Medulla oblongata (tissue), 1 donor: Measurements from ENCODE around the gene CLSTN2.

Experiments
- DNase-seq: peaks from one replicate; pipeline ENCODE4 v3.0.0-alpha.2; 2015; ENCODE audit errors: extremely low spot score

CLSTN2 gene

DNA sequence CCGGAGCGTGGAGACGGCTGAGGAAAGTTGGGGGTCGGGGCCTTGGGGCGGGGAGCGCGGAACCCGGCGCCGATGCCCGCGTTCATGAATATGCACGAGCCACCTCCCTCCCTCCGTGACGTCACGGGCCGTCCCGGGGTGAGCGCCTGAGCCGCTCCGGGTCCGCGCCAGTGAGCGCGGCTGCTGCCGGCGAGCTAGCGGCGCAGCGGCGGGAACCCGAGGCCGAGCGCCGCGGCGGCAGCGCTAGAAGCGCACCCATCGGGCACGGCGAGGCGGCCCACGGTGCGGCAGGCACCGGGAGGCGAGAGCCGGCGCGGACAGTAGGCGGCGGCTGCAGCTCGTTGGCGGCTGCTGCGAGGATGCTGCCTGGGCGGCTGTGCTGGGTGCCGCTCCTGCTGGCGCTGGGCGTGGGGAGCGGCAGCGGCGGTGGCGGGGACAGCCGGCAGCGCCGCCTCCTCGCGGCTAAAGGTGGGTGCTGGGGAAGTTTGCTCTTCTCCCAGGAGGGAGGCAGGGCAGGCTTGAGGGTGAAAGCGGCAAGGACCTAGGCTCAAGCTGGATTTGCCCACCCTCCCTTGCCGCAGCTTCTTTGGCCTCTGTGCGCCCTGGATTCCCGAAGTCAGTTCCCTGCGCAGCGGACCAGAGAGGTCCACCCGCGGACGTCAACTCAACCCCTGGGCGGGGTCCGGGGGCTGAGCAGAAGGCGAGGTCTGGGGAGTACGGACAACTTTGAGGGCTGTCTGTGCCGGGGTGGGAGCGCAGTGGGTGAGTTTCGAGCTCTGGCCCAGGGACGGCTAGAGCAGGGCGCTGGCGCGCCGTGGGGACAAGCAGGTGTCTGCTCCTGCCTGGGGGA lies at the start of gene CLSTN2:
Gene CLSTN2 (plus strand): TSS at position 170 of the 850 bp plus-strand sequence.
- DNase-seq: peak; percentile 82

DNA sequence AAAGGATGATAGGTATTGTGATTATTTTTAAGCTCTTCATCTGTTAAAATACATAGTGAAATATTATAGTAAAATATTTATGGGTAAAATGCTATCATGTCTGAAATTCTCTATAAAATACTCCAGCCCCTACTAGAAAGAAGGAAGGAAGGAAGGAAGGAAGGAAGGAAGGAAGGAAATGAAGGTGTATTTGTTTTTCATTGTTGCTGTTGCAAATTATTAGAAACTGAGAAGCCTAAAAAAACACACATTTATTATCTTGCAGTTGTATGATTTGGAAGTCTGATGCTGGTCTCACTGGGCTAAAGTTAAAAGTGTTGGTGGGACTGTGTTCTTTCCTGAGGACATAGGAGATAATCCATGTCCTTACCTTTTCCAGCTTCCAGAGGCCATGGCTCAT lies 47.6 kb upstream of the CLSTN2 start:
- no peak for DNase-seq

DNA sequence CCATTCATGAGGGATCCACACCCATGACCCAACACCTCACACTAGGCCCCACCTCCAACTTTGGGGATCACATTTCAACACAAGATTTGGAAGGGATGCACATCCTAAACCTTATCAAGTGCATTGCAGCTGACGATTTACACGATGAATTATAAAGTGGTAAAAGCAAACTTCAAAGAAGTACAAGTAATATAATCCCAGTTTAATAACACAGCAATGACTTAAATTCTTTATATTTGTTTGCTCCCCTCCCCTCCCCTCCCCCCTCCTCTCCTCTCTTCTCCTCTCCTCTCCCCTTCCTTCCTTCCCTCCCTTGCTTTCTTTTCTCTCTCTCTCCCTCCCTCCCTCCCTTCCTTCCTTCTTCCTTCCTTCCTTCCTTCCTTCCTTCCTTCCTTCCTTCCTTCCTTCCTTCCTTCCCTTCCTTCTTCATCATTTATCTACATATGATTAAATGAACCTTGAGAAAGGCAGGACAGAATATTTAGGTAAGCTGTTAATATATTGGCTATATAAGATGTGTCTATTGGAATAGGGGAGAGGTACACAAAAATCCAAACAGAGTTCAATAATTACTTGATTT lies 46.3 kb upstream of the CLSTN2 start:
- no peak for DNase-seq

DNA sequence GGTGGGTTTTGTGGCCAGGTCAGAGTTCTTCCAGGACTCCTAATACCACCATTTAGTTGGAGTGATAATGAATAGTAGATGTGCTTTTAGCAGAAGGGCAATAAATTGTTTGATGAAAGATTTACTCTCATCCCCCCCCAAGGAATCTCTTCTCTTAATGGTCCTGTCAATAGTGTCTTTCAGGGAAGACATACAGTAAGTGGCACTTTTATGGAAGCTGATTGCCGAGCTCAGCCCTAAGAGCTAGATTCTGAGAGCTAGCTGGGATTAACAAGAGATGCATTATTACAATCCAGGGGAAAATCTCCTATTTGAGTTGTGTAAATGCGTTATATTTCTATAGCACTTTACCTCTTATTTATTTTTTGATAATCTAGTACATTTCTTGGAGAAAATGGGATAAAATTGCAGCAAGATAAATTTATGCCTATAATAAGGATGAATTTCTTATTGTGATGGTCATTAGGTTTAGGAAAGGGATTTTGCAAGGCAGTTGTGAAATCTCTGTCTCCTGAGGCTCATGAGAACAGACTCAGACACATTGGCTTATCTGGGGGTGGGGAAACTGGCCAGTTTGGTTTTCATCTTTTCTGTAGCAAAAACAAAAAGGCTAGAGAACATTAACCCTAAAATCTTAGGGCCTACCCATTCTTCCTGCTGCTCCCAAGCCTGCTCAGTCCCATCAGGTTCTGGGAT lies 41.6 kb upstream of the CLSTN2 start:
- no peak for DNase-seq

DNA sequence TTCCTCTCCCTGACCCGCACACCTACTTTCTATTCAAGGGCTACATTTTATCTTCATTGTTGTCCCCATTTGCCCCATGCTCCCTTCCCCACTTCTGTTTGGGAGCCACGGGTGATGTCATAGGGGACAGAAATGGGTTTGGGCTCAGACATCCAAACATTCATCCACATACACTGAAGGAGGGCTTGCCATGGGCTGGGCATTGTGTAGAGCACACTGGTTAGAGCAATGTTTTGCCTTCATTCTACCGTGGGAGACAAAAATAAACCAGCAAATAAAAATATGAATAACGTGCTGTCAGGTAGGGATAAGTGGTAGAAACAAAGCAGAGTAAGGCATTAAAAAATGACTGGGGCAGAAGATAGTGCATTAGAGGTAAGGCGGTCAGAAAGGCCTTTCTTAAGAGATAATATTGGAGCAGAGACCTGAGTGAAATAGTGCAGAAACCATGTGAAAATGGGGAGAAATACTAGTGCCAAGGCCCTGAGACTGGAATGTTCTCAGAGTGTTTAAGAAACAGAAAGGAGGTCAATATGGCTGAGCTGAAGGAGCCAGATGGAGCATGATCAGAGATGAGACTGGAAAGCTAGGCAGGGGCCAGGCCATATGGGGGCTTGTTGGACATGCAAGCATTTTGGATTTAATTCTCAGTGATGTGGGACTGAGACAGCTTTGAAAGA lies 40.9 kb upstream of the CLSTN2 start:
- DNase-seq: no peak

DNA sequence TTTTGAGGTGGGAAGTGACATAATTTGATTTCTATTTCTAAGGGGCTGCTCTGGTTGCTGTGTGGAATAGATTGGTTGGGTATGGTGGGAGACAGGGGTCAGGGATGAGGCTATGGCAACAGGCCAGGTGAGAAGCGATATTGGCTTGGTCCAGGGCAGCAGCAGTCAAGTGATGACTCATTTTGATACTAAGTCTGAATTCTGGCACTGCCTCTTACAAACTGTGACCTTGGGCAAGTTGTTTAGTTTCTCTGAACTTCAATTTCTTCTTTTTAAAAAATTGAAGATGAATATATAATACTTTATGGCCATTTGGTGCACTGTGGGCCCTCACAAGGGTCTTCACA lies 40.4 kb upstream of the CLSTN2 start:
- no peak for DNase-seq

DNA sequence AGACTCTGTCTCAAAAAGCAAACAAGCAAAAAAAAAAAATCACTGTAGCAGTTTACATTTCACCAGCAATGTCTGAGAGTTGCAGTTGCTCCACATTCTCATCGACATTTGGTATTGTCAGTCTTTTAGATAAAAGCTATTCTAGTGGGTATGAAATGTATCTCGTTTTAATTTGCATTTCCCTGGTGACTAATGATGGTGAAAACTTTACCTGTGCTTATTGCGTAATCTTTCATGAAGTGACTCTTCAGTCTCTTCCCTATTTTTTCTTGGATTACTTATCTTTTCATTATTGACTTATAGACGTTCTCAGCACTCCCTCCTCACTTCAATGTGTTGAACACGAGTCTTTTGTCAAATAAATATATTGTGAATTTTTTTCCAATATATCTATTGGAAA lies 37.2 kb upstream of the CLSTN2 start:
- no peak for DNase-seq

DNA sequence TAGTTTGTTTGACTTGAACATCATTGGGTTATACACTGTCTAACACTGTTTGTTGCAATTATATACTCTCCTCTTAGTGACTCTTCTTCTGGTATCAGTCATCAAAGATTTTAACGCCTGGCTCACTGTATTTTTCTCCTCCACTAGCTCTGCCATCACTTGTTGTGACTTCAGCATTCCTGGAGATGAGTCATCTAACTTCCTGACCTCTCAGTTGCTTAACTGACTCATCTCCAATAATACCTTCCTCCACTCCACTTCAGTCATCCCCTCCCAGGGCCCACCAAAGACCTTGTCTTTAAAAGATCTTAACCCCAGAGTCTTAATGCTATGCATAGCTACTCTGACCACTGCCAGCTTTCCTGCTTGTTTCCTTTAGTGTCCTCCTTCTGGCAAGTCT lies 28.6 kb upstream of the CLSTN2 start:
- DNase-seq: no peak

DNA sequence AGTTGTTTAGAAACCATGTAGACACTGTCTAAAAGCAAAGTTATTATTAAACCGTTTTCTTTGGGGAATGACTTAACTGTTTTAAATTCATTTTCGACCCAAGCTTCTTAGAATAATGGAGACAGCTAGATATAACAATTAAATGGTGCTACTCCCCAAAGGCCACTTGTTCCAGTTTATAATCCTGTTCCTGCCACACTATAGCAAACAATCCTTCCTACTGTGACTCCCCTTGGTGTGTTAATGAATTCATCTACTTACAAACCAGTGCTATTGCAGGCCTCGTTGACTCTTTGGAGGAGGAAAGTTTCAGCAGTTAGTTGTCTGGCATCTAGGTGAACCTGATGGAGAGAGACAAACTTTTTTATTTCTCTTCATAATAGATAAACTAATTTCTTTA lies 25.2 kb upstream of the CLSTN2 start:
- no peak for DNase-seq

DNA sequence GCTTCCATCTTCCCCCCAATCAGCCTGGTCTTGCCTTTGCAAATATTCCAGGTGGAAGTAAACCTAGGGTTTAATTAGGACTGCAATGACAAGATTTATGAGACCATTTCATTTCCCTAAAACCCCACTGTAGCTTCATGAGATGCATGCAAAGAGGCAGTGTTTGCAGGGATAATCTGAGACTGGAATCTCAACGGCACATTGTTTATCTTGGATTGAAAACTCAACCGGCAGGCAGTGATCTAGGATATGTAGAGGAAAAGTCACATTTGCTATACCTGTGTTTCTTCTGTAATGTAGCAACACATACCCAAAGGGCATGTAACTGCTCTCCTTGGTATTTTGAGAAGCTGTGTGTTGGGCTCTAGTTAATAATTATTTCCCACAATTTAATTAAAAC lies 18.7 kb upstream of the CLSTN2 start:
- DNase-seq: no peak

DNA sequence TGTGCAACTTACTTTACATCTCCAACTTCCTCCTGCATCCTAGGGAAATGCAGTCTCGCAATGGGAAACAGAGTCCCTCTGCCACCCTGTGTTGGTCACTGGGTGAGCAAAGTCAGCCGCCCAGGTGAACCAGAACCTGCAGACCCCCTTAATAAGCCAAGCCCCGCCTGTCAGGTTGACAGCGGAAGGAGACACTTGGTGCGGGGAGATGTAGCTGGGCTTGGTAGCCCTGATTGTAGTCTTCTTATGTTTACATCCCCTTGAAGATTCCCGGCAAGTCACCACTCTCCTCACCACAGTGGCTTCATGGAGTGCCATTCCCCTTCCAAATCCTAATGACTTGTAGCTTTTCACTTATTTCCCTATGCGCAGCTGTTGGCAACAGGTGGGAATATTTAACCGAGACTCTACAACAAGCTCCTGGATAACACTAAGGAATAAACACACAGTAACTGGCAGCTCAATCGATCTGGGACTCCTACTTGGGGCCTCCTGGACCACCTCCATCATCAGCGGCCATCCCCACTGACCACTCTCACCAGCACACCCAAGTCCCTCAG lies 17.7 kb upstream of the CLSTN2 start:
- DNase-seq: no peak

DNA sequence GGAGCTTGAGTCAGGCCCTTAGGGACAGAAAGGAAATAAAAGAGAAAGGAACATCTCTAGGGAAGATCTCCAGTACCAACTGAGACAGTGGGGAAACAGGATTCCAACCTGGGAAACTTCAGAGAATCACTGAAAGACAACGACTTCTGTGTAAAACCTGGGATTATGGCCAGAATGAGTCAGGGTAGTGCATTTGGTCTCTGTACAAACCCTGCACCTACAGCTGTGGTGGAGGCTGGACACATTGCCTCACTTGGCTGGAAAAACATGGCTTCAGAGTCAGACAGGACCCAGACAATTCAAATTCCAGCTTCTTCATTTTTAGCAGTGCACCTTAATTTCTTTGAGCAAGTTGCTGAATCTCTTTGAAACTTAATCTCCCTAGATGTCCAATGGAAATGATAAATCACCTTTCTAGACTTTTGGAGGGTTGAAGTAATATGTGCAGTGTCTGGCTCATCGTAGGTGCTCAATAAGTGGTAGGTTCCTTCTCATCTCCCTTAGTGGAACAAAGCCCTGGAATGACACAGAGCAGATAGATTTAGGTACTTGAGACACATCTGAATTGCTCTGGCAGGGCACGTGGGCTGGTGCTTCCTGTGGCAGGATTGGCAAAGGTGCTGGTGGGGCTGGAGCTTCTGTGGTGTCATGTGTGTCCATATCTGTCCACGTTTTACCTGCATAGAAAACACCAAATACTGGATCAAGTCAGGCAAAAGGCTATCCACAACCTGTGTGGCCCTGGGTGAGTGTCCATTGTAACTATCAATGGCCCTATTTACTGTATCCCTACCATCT lies 6.1 kb upstream of the CLSTN2 start:
- DNase-seq: no peak

DNA sequence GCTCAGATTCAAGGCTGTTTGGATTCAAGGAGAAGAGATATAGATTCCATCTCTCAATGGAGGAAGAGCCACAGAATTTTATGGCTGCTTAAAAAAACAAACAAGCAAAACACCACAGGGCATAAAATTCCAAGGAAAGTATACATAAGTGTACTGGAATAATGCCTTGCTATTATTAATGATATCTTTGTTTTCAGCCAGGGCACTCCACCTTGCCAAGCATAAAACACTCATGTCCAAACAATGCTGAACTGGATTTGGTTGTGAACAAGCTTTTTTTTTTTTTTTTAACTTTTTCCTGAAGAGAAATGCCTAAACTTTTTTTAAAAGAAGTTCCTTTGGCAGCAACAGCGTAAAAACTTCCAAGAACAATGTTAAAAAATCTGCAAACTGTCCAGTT lies 4.8 kb upstream of the CLSTN2 start:
- no peak for DNase-seq

DNA sequence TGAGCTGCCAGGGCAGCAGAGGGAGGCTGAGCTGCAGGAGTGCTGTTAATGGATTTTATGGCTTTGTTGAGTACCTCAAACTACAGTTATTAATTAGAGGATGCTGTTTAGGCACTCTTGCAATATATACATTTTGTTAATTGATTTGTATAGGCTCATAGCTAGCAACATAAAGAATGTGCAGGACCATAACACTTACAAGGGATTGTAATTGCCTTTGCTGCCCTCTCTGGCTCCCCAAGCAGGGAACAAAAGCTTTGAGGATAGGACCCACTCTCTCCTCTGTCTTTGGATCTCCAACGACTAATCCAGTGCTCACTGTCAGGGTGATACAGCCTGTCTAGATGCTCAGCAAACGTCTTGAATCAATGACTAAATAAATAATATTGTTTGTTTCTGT lies 1.2 kb upstream of the CLSTN2 start:
- no peak for DNase-seq

DNA sequence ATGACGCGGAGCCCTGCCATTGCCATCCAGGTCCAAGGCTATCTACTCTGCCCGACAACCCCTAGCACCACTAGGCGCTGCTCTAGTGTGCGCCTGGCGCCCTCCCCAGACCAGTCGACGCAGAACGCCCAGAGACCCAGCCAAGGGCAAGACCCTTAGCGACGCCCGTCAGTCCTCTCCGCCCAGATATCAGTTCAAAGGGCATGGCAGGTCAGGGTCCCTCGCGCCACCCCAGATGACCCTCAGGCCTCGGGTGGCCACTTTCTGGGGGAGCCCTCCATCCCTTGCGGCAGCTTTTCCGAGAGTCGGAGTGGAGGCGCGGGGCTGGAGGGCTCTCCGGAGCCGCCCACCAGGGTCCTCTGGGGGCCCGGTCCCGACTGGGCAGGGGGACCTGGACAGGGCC lies 371 bp upstream of the CLSTN2 start:
- DNase-seq: peak; percentile 76

DNA sequence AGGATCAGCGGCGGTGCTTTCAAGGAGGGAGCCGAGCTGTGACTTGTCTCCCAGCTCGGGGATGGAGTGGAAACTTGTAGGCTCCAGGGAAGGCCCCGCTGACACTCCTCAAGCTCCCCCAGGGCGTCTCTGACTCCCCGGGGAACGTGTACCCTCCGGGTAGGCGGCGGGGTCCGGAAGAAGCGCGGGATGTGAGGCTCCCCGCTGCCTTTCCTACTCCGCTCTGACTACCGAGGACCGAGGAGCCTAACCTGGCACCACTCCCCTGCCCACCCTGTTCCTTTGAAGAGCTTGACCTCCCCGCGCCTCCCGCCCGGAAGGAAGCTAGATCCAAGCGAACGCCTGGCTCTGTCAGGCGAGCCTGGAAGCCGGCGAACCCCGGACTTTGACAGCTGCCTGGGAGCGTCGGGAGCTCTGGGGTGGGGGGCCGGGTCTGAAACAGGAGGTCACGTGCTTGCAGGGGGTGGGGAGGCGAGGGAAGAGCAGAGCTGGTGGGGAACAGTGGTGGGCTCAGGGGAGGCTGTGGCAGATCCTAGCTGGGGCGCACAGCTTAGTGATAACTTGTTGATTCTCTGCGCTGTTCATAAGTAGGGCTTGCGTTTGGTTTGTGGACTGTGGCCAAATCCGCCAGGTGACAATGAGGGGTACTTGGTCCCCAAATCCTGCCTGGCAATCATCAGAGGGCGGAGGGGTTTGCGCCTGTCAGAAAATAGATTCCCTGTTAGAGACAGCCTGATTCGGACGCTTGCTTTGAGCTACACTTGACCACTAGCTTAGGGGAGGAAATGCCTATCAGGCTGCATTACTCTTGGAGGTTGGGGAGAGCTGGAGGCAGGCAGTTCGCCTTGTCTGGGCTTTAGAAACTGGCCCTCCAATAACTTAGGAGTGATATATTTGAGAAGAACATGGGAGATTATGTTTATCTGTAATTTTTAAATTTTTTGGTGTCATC lies 1.2 kb downstream of the CLSTN2 start:
- peak; percentile 16 for DNase-seq

DNA sequence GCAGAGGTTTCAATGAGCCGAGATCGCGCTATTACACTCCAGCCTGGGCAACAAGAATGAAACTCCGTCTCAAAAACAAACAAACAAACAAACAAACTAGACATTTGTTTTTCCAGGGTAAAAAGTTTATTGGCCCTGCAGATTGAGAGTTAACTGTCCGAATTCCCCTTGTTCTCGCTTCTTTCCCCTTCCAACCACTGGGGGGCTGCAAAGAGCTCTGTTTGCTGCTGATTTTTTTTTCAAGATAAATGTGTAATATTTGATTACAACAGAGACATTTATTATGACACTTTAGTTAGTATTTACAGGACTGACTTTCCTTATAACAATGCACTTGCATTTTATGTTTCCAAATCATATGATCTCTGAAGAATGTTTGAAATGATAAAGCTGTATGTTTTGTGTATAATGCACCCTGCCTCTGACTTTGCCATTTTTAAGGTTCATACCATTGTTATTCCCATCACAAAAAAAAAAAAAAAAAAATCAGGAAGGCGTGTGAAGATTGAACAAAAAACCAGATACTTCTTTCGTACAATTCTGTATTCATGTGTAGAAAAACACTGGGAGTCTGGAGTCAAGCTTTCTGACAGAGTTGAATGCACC lies 2.8 kb downstream of the CLSTN2 start:
- DNase-seq: peak; percentile 75

DNA sequence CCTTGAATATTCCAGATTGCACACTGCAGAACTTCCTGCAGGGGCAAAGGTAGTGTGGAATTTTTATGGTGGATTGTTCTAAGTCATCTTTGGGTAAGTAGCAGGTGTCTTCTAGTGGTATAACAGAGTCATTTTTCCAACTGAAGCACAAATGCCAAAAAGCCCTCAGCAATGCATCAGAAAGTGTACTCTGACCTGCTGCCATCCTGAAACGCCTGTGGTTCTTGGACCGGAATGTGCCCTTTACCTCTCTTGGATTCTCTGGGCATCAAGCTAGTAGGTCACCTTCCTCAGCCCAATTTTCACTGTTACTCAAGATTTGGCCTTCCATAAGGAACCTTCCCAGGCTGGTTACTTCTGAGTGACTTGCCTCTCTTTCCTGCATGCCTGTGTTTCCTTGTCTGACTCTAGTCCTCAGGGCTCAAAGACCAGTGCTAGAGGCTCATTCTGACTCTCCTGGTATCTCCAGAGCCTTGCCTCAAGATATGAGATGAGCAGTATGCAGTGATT lies 4.8 kb downstream of the CLSTN2 start:
- DNase-seq: no peak

DNA sequence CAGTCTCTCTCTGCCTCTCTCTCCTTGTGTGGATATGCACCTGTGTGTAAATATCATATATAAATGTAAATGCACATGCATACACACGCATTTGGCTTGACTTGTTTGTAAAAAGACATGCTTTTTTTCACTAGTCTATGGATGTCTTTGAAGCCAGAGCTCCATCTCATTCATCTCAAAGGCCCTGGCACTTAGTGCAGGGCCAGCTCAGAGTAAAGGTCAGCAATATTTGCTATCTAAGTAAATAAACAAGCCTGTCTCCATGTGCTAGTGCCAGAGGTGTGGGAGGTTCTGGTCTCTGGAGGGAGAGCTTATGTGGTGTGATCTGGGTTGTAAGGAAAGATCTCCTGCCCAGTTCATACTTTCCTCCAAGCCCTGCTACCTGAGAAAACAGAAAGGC lies 5.6 kb downstream of the CLSTN2 start:
- no peak for DNase-seq

DNA sequence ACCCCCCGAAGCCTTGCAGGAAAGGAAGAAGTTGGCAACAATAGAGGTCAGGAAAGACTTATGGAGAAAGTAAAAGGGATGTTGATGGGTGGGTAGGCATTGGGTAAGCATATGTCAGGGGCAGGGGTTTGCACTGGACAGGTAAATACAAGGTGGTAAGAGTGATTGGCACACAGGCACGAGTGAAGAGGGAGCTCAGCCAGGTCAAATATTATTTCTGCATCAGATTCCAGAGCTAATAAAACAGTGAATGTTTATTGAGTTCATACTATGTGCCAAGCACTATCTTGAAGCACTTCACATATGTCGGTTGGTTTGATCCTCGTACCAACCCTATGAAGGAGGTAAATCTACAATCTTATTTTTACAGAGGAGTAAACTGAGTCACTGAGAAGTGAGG lies 6.6 kb downstream of the CLSTN2 start:
- DNase-seq: no peak
